GM19193 (cell line): ENCODE results near the gene CD248.

Experiments used
- POLR2A ChIP-seq: IDR thresholded peaks from 4 replicates; pipeline ENCODE4 v1.6.1; 2011; ENCODE audit not compliant: insufficient read depth, insufficient read length; ENCODE audit errors: extremely low read depth

The CD248 gene

DNA sequence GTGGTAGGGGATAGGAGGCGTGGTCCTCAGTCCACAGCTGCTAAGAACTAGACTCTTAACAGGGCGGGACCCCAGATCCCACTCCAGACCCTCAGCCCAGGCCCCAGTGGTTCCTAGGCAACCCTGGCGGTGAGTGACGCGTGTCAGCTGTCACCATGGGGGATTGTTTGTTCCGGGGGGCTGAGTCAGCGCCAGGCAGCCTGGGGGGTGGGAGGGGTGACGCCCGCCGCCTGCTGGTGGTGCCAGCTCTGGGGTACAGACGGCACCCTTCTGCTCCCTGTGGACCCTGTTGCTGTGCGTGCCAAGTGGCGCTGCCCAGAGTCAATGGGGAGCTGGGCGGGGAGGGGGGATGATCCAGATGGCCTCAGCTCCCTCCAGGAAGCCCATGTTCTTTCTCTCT lies 36.4 kb downstream of the CD248 start:
- no peak for TF ChIP-seq POLR2A

DNA sequence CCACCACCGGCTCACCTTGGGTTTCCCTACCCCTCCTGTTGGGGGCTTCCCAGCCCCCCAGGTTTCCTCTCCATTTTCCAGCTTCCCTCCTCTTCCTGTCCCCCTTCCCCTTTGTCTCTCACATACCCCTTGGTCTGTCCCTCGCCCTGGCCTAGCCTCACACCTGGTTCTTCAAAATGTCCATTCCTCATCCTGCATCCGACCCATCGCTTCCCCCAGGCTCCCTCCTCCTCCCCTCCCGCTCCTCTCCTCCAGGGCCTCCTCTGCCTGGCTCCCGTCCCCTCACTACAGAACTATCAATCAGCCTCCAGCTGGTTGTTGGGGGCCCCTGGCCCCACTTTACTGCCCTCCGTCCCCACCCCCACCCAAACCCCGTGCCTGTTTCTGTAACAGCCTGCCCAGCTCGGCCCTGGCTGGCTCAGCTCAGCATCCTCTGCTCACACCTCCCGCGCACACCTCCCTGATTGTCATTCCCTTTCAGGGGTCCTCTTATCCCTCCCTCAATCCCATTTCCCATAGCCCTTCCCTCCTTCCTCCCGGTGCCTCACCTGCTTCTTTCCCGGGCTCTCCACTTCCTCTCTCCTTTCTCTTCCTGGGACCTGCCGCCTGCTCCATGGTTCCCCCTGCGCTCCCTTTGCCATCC lies 37.6 kb downstream of the CD248 start:
- no peak for TF ChIP-seq POLR2A

DNA sequence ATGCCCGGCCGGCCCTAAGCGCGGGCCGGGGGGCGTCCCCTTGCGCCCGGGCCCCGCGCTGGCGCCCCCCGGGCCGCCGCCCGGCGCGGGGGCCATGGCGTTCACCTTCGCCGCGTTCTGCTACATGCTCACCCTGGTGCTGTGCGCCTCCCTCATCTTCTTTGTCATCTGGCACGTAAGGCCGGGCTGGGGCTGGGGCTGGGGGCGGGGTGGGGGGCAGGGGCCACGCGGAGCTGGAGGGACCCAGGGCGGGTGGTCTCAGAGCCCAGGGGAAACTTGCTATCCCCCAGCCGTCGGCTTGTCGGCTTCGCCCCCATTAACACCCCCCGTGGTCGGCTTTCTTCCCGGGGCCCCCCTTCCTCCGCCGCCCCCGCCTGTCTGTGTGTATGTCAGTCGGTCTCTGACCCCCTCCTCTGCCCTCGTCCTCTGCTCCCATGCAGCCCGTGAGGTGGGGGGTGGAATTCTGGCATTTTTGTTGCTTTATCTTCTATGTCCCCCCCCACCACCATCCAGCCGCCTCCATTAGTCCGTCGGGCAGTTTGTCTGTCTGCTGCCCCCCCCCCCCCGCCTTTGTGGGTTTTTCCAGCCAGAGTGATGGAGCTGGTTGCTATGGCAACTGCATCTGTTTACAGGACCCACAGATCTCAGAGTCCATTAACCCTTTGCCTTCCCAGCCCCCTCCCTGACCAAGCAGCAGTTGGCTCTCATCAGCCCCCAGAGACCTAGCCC lies 38.3 kb downstream of the CD248 start:
- no peak for TF ChIP-seq POLR2A

DNA sequence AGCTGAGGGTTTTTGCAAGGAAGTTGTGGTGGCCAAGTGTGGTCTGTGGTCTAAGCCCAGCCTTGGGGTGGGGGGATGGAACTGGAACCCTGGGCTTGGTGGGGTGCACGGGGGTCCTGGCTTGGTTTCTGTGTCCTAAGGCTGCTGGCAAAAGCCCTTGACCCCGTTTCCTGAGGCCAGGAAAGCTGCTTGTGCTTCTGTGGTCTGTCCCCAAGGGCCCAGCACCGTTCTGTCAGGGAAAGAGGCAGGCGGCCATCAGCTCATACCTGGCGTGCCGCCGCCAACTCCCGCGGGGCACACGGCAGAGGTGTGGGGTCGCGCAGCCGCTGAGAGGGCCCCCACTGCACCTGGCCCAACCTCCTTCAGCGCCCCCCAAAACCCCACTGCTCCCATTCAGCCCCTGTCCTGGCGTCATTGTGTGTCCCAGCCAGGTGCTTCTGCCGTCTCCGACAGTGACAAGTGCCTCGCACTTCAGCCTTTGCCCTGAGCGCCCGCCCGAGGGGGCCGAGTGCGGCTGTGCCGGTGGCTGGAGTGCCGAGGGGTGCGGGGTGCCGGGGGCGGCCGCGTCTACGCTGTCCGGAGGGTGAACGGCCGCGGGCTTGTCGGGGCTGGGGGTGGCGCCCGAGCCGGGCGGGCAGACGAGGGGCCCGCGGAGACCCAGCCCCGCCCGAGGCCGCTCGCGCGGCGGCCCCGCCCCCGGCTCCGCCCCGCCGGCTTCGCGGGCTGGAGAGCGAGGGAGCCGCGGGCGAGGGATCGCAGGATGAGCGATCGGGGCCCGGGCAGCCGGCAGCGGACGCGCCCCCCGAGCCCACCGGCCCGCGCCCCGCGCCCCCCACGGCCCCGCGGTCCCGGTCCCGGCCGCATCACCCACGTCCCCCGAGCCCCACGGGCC lies 39.1 kb downstream of the CD248 start, which contains the start of gene CNIH2:
TSS of gene CNIH2 (plus strand) at position 705 of the 892 bp plus-strand sequence. CDS start 282 bp downstream, outside the sequence.
- TF ChIP-seq POLR2A = peak; percentile 17

DNA sequence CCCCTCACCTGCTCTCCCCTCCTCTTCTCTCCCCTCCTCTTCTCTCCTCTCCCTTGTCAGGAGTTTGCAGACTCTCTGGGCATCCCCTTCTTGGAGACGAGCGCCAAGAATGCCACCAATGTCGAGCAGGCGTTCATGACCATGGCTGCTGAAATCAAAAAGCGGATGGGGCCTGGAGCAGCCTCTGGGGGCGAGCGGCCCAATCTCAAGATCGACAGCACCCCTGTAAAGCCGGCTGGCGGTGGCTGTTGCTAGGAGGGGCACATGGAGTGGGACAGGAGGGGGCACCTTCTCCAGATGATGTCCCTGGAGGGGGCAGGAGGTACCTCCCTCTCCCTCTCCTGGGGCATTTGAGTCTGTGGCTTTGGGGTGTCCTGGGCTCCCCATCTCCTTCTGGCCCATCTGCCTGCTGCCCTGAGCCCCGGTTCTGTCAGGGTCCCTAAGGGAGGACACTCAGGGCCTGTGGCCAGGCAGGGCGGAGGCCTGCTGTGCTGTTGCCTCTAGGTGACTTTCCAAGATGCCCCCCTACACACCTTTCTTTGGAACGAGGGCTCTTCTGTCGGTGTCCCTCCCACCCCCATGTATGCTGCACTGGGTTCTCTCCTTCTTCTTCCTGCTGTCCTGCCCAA lies 40.7 kb downstream of the CD248 start:
- TF ChIP-seq POLR2A = no peak

DNA sequence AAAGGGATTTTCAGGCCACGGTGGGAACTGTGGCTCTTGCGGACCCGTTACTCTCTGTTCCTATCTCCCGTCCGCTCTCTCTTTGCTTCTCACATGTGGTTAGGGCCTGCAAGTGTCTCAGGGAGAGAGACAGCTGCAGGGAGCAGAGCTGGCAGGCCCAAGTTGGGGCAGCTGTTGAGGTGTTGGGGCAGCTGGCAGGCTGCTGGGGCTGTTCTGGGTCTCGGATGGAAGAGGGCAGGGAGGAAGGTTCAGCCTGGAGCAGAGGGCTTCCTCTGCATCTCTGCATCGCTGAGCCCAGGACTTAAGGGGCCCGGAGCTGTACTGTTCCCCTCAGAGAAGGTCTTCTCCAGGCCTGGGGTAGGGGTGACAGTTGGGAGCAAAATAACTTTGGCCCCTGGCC lies 41.4 kb downstream of the CD248 start:
- TF ChIP-seq POLR2A = no peak

DNA sequence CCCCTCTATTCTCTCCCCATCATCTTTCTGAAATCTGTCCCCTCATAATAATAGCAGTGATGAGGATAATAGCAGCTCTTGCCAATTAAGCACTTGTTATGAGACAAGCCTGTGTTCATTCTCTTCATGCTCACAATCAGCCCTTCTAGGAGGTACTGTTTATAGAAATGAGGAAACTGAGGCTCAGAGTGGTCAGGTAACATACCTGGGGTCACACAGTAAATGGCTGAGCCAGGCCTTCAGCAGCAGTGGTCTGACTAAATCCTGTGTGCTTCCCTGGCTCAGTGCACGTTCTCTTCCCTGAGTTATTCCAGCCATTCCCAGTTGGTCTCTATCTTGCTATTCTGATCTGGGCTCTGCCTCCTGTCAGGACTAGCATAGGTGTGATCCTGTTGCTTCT lies 42.6 kb downstream of the CD248 start:
- TF ChIP-seq POLR2A = no peak

DNA sequence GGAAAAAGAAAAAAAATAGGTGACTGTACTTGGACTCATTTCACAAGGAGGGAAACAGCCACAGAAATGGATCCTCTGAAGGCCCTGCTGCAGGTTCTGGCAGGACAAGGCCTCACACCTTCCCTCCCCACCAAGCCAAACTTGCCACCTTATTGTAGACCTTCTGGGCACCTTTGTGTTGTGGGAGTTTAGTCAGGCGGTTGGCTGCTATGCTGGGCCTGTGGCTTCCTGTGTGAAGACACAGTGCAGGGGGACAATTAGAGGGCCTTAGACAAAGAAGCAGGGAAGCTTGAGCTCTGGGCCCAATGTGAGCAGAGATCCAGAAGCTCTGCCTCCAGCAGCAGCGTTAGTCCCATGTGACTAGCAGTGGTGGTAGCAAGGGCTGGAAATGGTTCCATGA lies 44.2 kb downstream of the CD248 start:
- no peak for TF ChIP-seq POLR2A

DNA sequence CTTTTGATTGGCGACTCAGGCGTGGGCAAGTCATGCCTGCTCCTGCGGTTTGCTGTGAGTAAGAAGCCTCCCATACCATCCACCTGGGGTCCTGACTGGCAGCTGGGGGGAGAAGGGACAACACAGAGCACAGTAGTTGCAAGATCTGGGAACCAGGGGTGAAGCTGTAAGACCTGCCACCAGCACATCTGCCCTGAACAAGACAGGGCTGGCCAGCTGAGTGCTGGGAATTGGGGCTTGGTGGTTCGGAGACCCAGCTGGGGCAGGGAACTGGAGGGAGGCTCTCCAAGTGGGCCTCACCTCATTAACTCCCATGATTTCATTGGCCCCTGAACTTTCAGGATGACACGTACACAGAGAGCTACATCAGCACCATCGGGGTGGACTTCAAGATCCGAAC lies 45.0 kb downstream of the CD248 start:
- no peak for TF ChIP-seq POLR2A

DNA sequence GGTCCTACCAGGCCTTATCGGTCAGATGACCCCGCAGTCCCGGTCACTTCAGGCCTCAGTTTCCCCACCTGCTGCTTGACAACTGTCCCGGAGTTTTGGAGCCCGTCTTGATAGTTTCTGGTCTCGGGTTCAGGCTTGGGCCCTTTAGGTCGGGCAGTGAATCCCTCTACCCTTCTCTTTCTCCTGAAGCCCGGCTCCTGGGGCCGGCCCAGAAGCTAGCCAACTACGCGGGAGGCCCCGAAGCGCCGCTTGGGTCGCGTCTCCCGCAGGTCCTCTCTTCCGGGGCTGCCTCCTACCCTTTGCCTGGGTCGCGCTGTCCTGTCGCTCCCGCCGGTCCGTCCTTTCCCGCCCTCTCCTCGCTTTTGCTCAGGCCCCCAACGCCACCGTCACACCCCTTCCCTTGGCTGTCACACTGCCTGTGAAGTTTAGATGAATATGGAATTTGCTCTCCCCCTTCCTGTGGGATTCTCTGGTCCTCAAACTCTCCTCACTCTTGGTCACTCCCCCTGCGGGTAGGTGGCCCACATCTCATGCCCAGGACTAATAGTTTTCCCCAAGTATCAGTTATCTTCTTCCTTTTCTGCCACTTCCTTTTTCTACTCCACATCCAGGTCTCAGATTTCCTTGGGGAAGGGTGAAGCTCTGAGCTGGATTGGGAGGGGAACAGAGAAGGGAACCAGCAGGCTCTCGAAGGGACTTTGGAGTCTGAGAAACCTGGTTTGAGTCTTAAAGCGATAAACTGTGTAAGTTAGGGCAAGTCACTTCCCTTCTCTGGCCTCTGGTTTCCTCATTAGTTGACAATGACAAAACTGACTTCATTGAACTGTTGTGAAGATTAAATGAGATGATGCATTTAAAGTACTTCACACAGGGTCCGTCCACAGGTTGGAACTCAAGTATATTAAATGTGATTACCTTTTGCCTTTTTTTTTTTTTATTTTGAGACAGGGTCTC lies 47.6 kb downstream of the CD248 start:
- no peak for TF ChIP-seq POLR2A

DNA sequence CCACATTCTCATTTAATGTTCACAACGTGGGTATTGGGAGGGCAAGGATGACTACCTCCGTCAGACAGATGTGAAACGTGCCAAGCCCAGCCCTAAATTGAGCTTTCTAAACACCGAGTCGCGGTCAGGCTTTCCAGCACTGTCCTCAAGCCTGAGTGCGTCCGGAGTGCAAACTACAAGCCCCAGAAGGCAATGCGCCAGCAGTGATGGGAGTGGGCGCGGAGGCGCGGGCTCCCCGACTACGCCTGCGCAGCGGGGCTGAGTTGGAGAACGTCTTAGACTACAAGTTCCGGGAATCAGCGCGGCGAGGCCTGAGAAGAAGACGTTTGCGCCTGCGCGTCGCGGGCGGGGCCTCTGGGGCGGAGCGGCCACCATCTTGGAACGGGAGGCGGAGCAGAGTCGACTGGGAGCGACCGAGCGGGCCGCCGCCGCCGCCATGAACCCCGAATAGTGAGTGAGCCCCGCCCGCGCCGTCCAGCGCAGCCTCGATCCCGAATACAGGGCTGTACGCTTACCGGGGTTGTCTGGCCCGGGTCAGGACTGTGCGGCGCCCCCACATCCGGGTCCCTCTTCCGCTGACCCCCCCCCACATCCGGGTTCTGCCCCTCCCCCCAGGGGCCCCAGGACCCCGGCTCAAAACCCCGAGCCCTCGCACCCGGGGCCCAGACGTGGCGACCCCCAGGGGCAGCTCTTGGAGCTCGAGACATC lies 48.4 kb downstream of the CD248 start, which contains the start of gene RAB1B:
TSS of gene RAB1B (plus strand) at position 396 of the 708 bp plus-strand sequence. CDS start at position 437, 41 bp downstream.
- TF ChIP-seq POLR2A = peak; percentile 75

DNA sequence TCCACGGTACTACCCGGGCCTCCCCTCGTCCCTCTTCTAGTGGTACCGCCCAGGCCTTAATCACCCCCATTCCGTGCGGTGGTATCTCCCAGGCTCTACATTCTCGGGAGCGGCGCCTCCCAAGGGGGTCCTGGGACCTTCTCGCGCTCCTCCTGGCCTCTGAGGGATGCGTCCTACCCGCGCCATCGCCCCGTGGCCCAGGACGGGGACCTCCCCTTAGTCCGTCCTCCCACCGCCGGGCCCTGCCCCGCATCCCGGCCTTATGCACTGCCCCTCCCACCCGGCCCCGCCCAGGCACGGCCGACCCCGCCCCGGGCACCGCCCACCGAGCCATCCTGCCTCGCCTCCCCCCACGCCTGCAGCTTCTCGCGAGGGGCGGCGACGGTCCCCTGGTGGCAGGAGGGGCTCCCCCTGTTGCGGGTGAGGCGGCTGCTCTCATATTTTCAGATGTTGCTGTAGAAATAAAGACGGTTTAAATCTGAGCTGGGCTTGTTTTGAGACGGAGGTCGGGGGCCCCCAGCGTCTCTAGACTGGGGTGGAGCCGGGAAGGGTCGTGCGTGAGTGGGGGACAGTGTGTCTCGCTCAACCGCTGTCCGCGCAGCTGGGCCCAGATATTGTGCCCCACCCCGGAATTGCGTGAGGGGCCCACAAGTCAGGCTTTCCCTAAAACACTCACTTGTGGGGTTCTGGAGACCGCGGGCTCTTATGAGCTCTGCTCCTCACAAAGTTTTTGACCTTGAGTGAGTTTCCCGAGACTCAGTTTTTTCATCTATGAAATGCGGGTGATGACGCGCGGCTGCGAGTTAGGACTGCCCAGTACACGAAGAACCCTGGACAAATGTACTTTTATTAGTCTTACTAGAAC lies 49.2 kb downstream of the CD248 start:
- TF ChIP-seq POLR2A = peak; percentile 25

DNA sequence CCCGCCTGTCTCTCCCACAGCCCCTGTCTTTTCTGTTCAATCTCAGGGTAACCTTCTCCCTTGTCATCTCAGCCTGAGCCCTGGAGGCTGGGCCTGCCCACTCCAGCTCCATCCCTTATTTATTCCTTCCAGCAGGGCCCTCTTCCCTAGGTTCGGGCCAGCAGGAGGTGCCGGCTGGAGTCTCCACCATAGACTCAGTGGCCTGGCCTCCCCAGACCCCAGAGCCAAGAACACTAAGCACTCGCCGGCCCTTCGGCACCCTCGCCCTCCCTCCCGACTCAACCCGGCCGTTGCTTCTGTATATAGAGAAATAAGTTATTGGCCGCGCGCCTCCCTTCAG lies 49.8 kb downstream of the CD248 start:
- TF ChIP-seq POLR2A = no peak
